GM21786 (cell line): ENCODE data around the gene SMPD1.
A peak's percentile ranks its signal among the peaks of the same experiment; 100 is the strongest.
"Not testable (repeated sequence)": the region's sequence is repeated elsewhere in the genome, so short reads cannot be mapped to it uniquely, and the experiment has no call there.

Experiments used
- ATAC-seq: cut with Tn5 transposase; IDR thresholded peaks from one replicate; pipeline ENCODE4 v1.9.1; 2021; ENCODE audit not compliant: unreplicated experiment

SMPD1 gene

DNA sequence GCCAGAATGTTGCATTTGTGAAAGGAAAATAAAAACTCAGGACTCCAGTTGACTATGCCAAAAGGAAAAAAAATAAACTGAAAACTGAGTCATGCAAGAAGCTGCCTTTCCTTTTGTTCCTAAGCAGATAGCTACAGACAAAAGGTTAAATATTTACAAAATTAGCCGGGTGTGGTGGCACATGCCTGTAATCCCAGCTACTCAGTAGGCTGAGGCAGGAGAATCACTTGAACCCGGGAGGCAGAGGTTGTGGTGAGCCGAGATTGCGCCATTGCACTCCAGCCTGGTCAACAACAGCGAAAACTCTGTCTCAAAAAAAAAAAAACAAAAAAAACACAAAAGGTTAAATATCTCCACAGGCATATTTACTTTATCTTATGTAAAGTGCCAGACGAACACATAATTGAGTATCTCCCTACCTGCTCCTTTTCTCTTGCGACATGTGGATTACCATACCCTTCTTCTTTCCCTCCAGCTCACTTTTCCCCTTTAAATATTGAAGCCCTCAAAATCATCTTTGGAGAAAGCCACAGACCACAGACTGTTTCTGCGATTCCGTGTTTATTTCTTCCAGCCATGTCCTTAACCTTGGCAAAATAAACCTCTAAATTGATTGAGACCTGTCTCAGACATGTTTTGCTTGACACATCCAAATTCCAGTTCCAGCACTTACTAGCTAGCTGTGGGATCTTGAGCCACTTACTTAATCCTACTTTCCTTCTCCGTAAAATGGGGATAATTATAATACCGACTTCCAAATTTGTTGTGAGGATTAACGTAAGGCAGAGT lies 2.3 kb upstream of the SMPD1 start:
- no peak for ATAC-seq

DNA sequence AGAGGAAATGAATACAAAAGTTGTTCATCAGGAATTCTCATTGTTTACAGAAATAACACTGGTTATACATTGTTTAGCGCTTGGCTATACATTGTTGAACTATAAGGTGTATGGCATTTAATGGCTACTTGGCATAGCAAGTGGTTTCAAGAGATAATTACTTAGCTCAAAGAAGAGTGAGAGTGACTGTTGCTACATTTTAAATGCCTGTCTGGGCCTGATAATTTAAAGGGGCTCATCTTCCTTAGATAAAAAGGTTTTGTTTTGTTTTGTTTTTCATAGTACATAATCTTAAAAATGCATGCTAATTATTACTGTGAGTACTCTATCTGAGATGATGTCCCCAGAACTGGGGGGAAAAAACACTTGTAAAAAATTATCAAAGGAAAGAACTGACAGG lies 1.5 kb upstream of the SMPD1 start:
- no peak for ATAC-seq

DNA sequence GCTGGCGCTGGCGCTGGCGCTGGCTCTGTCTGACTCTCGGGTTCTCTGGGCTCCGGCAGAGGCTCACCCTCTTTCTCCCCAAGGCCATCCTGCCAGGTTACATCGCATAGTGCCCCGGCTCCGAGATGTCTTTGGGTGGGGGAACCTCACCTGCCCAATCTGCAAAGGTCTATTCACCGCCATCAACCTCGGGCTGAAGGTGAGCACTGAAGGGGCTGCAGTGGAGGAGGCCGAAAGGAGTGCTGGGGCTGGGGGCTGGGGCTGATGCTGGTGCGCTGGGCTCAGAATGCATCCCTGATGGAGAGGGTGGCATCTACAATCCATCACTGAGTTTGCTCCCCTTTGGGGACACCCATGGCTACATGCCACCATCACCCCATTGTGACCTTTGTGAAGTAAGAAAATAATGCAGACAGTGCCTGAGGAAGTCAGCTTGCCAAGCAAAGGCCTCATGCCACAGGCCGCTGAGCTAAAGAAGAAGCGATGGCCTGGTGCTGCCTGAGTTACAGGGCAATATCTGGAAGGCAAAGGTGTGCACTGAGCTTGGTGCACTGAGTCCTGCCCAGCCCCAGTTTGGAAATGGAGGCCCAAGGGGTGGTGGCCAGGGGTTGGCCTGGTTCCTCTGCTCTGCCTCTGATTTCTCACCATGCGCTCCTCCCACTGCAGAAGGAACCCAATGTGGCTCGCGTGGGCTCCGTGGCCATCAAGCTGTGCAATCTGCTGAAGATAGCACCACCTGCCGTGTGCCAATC lies 620 bp downstream of the SMPD1 start:
- no peak for ATAC-seq

DNA sequence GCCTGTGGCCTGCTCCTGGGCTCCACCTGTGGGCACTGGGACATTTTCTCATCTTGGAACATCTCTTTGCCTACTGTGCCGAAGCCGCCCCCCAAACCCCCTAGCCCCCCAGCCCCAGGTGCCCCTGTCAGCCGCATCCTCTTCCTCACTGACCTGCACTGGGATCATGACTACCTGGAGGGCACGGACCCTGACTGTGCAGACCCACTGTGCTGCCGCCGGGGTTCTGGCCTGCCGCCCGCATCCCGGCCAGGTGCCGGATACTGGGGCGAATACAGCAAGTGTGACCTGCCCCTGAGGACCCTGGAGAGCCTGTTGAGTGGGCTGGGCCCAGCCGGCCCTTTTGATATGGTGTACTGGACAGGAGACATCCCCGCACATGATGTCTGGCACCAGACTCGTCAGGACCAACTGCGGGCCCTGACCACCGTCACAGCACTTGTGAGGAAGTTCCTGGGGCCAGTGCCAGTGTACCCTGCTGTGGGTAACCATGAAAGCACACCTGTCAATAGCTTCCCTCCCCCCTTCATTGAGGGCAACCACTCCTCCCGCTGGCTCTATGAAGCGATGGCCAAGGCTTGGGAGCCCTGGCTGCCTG lies 1.4 kb downstream of the SMPD1 start:
- ATAC-seq = no peak

DNA sequence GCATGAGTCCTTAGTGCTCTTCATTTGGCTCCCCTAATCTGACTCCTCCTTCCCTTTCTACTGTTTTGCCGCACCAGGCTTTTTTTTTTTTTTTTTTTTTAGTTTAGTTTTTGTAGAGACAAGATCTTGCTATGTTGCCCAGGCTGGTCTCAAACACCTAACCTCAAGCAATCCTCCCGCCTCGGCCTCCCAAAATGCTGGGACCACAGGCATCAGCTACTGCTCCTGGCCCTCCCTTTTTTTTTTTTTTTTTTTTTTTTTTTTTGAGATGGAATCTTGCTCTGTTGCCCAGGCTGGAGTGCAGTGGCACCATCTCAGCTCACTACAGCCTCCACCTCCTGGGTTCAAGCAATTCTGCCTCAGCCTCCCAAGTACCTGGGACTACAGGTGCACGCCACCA lies 2.0 kb downstream of the SMPD1 start:
- ATAC-seq = not testable (repeated sequence)

DNA sequence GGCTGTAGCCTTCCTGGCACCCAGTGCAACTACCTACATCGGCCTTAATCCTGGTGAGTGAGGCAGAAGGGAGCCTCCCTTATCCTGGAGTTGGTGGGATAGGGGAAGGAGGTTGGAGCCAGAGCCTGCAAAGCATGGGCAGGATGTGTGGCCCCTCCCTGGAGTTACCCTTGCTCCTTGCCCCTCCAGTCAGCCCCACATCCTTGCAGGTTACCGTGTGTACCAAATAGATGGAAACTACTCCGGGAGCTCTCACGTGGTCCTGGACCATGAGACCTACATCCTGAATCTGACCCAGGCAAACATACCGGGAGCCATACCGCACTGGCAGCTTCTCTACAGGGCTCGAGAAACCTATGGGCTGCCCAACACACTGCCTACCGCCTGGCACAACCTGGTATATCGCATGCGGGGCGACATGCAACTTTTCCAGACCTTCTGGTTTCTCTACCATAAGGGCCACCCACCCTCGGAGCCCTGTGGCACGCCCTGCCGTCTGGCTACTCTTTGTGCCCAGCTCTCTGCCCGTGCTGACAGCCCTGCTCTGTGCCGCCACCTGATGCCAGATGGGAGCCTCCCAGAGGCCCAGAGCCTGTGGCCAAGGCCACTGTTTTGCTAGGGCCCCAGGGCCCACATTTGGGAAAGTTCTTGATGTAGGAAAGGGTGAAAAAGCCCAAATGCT lies 3.9 kb downstream of the SMPD1 start:
- ATAC-seq = no peak

DNA sequence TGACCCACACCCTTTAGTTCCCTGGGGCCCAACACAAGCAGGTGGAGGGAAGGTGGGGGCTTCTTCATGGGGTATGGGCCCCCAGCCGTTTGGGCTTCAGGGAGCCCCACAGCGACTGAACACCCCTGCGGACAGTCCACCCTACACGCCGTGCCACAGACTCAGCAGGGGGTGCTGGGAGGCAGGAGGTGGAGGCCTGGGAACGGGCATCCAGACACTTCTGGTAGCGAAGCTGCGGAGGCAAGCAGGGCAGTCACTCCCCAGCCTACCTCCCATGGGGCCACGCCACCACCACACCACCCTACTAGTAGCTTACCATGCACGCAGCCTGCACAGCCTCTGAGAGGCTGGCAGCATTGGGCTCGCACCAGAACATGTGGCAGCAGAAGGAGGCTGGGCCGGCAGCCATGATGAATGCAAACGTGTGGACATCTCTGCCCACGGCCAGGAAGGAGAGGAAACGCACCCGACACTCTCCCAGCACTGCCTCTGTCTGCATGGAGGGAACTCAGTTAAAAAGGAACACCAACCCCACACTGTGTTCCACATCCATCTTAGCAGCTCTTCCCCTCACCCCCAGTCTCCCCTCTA lies 5.3 kb downstream of the SMPD1 start:
- ATAC-seq = no peak

DNA sequence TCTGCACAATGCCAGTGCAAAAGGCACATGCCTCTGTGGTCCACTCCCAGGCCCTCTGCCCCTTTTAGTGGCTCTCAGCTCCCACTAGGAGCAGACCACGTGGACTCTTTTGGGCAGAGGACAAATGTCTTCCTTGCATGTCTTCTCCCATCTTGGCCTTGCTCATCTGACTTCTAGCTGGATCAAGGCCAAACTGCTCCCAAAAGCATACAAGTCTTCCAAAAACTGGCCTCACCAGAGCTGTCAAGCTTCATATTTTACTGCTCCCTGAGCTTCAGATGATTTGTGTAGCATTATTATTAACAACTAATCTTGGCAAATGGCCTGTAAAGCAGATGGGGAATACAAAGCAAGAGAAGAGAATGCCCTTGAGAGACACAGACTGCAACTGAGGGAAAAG lies 6.9 kb downstream of the SMPD1 start:
- no peak for ATAC-seq

DNA sequence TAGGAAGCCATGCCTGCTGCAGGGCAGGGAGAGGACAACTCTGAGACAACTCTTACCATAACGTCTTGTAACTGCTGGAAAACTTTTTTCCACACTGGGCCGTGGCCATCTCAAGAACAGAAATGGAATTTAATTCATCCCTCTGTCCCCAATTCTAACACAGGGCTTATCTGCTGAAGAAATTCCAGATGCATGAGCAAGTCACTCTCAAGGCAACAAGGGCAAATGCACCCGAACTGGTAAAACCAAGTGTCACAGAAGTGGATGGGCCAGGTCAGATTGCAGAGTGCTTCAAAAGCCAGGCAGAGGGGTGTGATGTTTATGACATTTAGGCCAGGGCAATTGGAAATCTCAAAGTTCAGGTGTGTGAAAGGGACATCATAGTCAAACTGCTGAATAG lies 7.4 kb downstream of the SMPD1 start:
- ATAC-seq = no peak

DNA sequence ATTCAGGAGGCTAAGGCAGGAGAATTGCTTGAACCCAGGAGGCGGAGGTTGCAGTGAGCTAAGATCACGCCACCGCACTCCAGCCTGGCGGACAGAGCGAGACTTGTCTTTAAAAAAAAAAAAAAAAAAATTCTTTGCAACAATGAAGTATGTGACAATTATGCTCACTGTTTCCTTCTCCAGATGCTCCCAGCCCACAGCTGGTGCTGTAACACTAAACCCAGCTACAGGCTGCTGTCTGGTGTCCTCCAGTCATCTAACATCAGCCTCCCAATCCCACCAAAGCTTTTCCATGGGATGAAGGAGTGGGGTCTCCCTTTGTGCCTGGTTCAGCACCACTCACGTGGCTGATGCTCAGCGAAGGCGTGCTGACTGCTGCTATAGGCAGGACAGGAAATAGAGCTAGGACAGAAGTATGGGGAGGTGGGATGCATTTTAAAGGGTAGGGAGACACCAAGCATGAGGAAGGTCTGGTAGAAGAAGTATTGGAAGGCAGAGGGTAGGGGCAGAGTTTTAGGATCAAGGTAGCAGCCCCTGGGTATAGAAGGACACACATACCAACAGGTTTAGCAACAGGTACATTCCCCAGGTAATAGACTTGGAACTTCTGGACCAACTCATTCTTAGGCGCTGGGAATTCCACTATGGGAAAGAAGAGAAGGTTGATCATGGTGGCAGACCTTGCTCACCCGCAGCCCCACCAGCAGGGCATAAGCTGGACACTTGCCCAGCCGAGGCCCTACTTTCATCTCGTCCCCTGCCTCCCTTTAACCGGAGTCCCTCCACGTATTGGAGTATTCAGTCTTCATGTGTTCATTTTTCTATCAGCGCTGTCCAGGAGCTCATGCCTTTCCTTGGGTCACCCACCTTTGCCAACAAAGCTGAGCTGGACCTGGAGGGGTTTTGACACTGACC lies 10.4 kb downstream of the SMPD1 start:
- ATAC-seq = no peak

DNA sequence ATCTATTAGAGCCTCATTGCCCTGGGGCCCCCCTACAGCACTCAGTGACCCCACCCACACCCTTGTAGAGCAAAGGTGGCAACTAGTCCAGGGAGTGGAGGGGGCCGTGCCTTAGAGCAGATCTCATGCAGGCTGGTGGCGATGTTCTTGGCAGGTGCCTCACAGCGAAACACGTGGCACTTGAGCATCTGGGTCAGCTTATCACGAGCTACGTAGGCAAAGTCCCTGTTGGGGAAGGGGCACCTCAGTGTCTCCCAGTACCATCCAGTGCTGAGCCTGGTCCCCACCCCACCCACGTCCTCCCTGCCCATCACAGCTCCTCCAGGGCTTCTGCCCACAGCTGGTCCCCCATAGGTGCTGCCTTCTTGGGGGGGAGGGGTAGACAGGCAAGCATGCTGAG lies 11.2 kb downstream of the SMPD1 start:
- no peak for ATAC-seq

DNA sequence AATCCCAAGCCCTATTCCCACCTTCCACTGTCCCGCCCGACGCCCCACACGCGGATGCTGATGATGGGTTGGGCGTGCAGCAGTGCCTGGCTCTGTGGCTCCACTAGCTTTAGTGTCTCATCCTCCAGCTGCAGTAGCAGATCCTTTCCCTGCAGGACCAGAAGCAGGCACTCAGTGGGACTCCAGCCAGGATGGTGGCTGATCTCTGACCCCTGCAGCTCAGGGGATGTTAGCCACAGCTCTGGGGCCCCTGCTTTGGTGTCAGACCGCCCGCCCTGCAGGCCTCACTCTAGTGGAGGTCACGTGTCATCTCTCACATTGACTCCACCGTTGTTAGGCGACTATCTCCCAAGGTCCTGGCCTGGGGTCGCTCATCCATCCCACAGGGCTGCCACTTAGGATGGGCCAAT lies 11.8 kb downstream of the SMPD1 start:
- ATAC-seq = peak; percentile 45

DNA sequence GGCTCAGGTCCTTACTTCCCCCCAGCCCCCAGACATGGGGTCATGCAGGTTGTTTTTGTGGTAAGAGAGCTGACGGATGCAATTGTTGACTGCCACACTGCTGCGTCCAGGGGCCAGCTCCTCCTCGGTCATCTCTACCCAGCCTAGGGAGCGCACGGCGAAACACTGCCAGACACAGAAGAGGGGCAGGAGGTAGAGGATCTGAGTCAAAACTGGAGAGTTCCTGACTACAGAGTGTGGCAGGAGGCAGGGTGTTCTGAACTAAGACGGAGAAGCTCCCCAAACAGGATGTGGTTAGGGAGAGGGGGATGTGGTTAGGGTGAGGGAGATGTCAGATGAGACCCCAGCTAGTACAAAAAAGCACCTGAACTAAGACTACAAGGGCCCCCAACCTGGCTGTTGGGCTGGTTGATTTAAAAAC lies 12.3 kb downstream of the SMPD1 start:
- peak; percentile 94 for ATAC-seq

DNA sequence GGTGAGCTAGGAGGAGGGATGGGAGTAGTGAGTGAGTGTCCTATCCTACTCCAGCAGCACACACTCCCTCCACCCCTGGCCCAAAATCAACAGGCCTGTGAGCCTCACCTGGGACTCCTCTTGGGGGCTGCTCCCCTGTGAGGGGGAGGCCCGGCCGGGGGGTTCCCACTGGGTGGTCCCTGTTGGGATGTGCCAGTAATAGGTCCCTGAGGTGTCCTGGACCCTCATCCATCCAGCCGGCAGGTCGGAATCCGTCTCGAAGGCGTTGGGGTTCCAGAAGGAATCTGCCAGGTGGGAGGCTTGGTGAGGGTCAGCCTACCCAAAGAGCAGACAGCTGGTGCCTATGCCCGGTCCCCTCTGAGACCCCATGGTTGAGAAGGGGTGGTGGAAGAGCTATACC lies 13.3 kb downstream of the SMPD1 start:
- no peak for ATAC-seq

DNA sequence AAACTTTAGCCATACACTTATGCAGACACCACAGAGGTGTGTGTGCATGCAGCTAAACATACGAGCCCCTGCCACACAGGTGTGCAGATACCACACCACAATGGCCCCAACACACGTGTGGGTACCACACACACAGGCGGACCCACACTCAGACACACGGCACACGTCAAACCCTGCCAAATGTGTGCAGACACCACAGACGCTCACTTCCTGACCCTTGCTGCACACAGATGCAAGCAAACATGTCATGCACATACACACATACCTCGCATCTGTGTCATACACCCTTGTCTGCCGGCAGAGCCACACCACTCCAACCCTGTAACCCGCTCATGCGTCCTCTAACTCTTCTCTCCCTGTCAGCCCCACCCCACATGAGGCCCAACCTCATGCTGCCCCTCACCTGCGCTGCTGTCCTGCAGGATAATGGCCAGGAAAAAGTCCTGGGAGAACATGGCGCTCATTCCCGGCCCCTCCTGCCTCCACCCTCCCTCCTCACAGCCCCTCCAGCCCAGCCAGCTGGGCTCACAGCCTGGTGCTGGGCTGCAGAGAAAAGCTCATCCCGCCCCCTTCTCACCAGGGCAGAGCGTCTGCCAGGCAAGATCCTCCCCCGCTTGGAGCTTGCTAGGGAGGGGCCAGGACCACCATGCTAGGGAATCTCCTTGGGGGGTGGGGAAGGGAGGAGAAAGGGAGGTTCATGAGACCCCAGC lies 14.2 kb downstream of the SMPD1 start:
- ATAC-seq = no peak

DNA sequence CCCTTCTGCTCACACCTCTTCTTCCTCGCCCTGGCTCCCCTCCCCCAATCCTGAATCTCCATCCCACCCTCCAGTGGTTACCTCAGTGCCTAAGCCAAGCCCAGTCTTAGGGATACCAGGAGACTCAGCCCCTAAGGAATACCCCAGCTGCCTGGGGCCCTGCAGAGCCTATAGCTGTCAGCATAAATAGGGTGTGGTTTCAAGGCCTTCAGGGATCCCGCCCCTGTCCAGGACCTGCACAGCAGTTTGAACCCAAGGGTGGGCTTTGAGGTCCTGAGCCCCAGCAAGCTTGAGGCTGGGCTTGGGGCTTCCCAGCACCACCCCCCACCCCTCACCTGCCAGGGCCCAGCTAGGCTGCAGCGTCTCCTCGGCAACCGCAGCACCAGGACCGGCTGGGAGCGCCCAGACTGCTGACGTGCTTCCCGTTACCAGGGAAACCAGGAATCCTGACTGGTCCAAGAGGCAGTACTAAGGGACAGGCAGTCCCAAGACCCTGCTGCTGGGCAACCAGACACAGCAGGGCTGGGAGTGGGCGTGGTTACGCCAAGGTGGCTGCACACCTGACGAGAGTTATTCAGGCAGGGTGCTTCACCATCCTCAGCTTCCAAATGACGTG lies 14.9 kb downstream of the SMPD1 start:
- no peak for ATAC-seq

DNA sequence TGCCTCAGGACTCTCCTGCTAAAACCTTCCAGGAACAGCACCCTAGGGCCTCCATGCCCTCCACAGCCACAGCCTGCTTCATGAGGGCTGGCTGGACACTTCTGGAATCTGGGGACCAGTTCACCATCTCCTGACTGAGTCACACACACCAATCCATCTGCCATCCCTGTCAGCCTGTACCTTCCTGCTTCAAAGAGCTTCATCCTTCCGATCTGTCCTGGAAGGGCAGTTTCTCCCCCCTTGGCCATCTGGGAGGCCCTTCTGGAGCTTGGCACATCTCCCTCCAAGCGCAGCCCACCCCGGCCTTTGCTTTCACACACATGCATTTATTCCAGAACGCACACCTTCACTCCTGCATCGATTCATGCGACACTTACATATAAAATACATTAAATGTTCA lies 15.6 kb downstream of the SMPD1 start:
- ATAC-seq = no peak

DNA sequence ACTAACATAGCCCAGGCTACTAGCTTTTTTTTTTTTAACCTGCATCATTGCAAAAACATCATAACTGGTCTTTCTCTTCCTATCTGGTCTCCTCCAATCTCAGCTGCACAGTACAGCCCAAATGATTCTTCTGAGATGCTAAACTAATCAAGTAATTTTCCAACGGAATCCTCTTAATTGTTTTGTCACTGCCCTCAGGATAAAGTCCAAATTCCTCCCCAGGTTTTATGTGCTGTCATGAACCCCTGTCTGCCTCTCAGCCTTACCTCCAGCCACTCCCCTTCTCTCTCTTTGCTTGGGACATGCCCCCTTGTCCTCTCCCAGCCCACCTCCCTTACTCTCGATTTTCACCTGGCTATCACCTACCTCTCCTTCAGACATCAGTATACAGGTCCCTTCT lies 16.1 kb downstream of the SMPD1 start:
- ATAC-seq = no peak
